Natural killer cell (primary cell): Measurements from ENCODE around the gene TRIM39. TPM values are rescaled to one million over a fixed set of nuclear protein-coding genes. Genes with fewer than 3 reads are reported as not detected.
A peak's percentile ranks its signal among the peaks of the same experiment; 100 is the strongest.

Experiments used
- ATAC-seq, 3 donors: fragments of 150-1000 bp in 2 of 3; fragments of 200-7000 bp in 1 of 3; cut with Tn5 transposase; 1 replicate in 1 of 3; 2 replicates in 2 of 3; pipeline ENCODE4 v1.10.0; 2021; ENCODE audit warnings: mild to moderate bottlenecking in 2 of 3, moderate library complexity in 2 of 3
- DNase-seq, 2 donors: peaks; one replicate each; pipeline versions ENCODE4 v3.0.0 to v3.0.0-alpha.2; 2013 to 2021; ENCODE audit warnings: mixed read lengths in 1 of 2
- H3K27ac ChIP-seq: one replicate; pipeline ENCODE4 v1.5.1; 2013; ENCODE audit warnings: mild to moderate bottlenecking, low read length
- H3K27me3 ChIP-seq: one replicate; pipeline ENCODE4 v1.6.1; 2013; ENCODE audit warnings: low read length; ENCODE audit not compliant: control insufficient read depth, insufficient read depth
- H3K36me3 ChIP-seq: one replicate; pipeline ENCODE4 v1.6.1; 2013; ENCODE audit warnings: low read length; ENCODE audit not compliant: control insufficient read depth, insufficient read depth
- H3K4me1 ChIP-seq: one replicate; pipeline ENCODE4 v1.6.1; 2013; ENCODE audit warnings: low read length; ENCODE audit not compliant: control insufficient read depth, insufficient read depth
- H3K4me3 ChIP-seq: one replicate; pipeline ENCODE4 v1.5.1; 2013; ENCODE audit warnings: low read length
- H3K9me3 ChIP-seq: one replicate; pipeline ENCODE4 v1.6.1; 2013; ENCODE audit warnings: low read length; ENCODE audit not compliant: control insufficient read depth, insufficient read depth
- H3K27ac Mint-ChIP-seq, 2 donors: one replicate each; pipeline ENCODE4 v1.8.0; 2022; ENCODE audit warnings: mild to moderate bottlenecking in 2 of 2, mixed read lengths in 2 of 2, moderate library complexity in 1 of 2
- H3K27me3 Mint-ChIP-seq, 2 donors: one replicate each; pipeline ENCODE4 v1.8.0; 2022; ENCODE audit warnings: low read depth in 2 of 2, mixed read lengths in 2 of 2
- H3K36me3 Mint-ChIP-seq: one replicate; pipeline ENCODE4 v1.8.0; 2022; ENCODE audit warnings: mixed read lengths
- H3K4me1 Mint-ChIP-seq, 2 donors: one replicate each; pipeline ENCODE4 v1.8.0; 2022; ENCODE audit warnings: mixed read lengths in 2 of 2
- H3K4me3 Mint-ChIP-seq: one replicate; pipeline ENCODE4 v1.8.0; 2022; ENCODE audit warnings: mild to moderate bottlenecking, moderate library complexity, mixed read lengths
- H3K9me3 Mint-ChIP-seq, 2 donors: one replicate each; pipeline ENCODE4 v1.8.0; 2022; ENCODE audit warnings: mixed read lengths in 2 of 2
- CTCF ChIP-seq: fragments of 200-600 bp; IDR thresholded peaks from one replicate; pipeline ENCODE4 v1.8.0; 2022; ENCODE audit warnings: antibody characterized with exemption
- WGBS: methylation state at CpG from one replicate; pipeline ENCODE4 v1.1.7; 2013; ENCODE audit warnings: missing lambda C conversion rate; ENCODE audit not compliant: insufficient coverage; 5-methylcytosine and 5-hydroxymethylcytosine counted together
- intact Hi-C: fragments of 100-400 bp; cut with micrococcal nuclease; formaldehyde crosslinking; loops from one replicate; pipeline ENCODE4 v1.14.2; 2022
- total RNA-seq, 4 donors: library from RNA; stranded (reverse); fragments of 120-200 nt in 1 of 4; gene quantifications; one replicate each; pipeline versions ENCODE4 v1.2.3 to v1.2.4, GENCODE V29; 2013 to 2022

TRIM39 gene
- total RNA-seq, 3 donors from 2014 or later (not counting 1 experiment from before 2014, with no cell fraction given): 32.1 to 40.1 (median 38.5) TPM

- no peaks in the 10 kb centered on the region for H3K9me3 ChIP-seq
- no peaks in the 10 kb centered on the region for H3K27me3 ChIP-seq
- peak within 1 kb of the TSS; percentile 89 for H3K27ac ChIP-seq
- no peaks in the 10 kb centered on the region for H3K9me3 Mint-ChIP-seq
- 1% methylated on average over 59 of the region's 64 CpGs for WGBS
- TF ChIP-seq CTCF: no peak
- ATAC-seq (peak; percentile 97 to 98 (median 97)), DNase-seq (peak; percentile 75 to 90)
- peak within 1 kb of the TSS; percentile 93 for H3K4me3 ChIP-seq
- peaks cover 10 to 14% of the 10 kb centered on the region in 2 donors for H3K4me1 Mint-ChIP-seq
- H3K4me3 Mint-ChIP-seq: peak within 1 kb of the TSS; percentile 89
- H3K27ac Mint-ChIP-seq: peak within 1 kb of the TSS; percentile 75 to 78
- no peaks in the 10 kb centered on the region for H3K36me3 Mint-ChIP-seq
- peaks cover 32% of the 10 kb centered on the region for H3K36me3 ChIP-seq
- H3K4me1 ChIP-seq: peaks cover 11% of the 10 kb centered on the region
- intact Hi-C loops: no loop called here
- peaks cover 0 to 8% of the 10 kb centered on the region in 2 donors for H3K27me3 Mint-ChIP-seq
These were observed 18.3 kb downstream of the TRIM39 start, which contains the start of gene RPP21 for GRCh38 chr6:30344868-30345671. RPP21 (plus strand) TSS chr6:30345156; CDS start chr6:30345172, 16 bp downstream.

- intact Hi-C loops: no loop called here
- no peaks in the 10 kb centered on the region for H3K9me3 ChIP-seq
- Mint-ChIP-seq H3K9me3 (no peaks in the 10 kb centered on the region), H3K27ac (peak overlapping the region; percentile 75 to 78), H3K4me1 (peaks cover 10 to 14% of the 10 kb centered on the region in 2 donors), H3K27me3 (peaks cover 0 to 16% of the 10 kb centered on the region in 2 donors), H3K36me3 (no peaks in the 10 kb centered on the region), H3K4me3 (peak overlapping the region; percentile 89)
- no peak for ATAC-seq
- H3K27me3 ChIP-seq: no peaks in the 10 kb centered on the region
- TF ChIP-seq CTCF: no peak
- WGBS: 93% methylated on average over 2 of the region's 4 CpGs
- peaks cover 25% of the 10 kb centered on the region for H3K36me3 ChIP-seq
- H3K4me3 ChIP-seq: peak overlapping the region; percentile 93
- no peak overlapping the region for H3K27ac ChIP-seq
- H3K4me1 ChIP-seq: peaks cover 11% of the 10 kb centered on the region
- no peak for DNase-seq
These were observed 19.1 kb downstream of the TRIM39 start for GRCh38 chr6:30345852-30346251.

- DNase-seq (no peak), ATAC-seq (no peak)
- no peaks in the 10 kb centered on the region for H3K36me3 Mint-ChIP-seq
- intact Hi-C loops: no loop called here
- H3K9me3 ChIP-seq: no peaks in the 10 kb centered on the region
- no peak overlapping the region for H3K4me3 ChIP-seq
- H3K4me1 Mint-ChIP-seq: peaks cover 10 to 14% of the 10 kb centered on the region in 2 donors
- peaks cover 10% of the 10 kb centered on the region for H3K36me3 ChIP-seq
- peaks cover 11% of the 10 kb centered on the region for H3K4me1 ChIP-seq
- H3K4me3 Mint-ChIP-seq: no peak overlapping the region
- H3K9me3 Mint-ChIP-seq: no peaks in the 10 kb centered on the region
- H3K27ac Mint-ChIP-seq: no peak overlapping the region
- peaks cover 8 to 43% of the 10 kb centered on the region in 2 donors for H3K27me3 Mint-ChIP-seq
- H3K27me3 ChIP-seq: no peaks in the 10 kb centered on the region
- no peak overlapping the region for H3K27ac ChIP-seq
- 71% methylated on average over 3 of the region's 3 CpGs for WGBS
- no peak for TF ChIP-seq CTCF
These were observed 22.2 kb downstream of the TRIM39 start for GRCh38 chr6:30348957-30349356.
